GM12875 (cell line): ENCODE measurements around the gene DDX28.
A peak's percentile ranks its signal among the peaks of the same experiment; 100 is the strongest.
"Not testable (repeated sequence)": the region's sequence is repeated elsewhere in the genome, so short reads cannot be mapped to it uniquely, and the experiment has no call there.

ENCODE experiments used
- H3K4me3 ChIP-seq: one replicate; pipeline ENCODE4 v1.5.1; 2011; ENCODE audit warnings: low read depth, low read length, control low read depth
- CTCF ChIP-seq: IDR thresholded peaks from 2 replicates; pipeline ENCODE4 v1.5.1; 2011; ENCODE audit warnings: low read depth, mild to moderate bottlenecking, control low read depth, inconsistent platforms, low read length, moderate library complexity, borderline replicate concordance; ENCODE audit not compliant: insufficient read depth

The DDX28 gene

GRCh38 chr16:68037841-68038597 is 15.0 kb upstream of the DDX28 start:
- peak overlapping the region; percentile 36 for H3K4me3 ChIP-seq
- TF ChIP-seq CTCF: no peak

- no peak for TF ChIP-seq CTCF
- no peak overlapping the region for H3K4me3 ChIP-seq
Observed at GRCh38 chr16:68035227-68035626, 12.2 kb upstream of the DDX28 start.

- TF ChIP-seq CTCF: no peak
- no peak overlapping the region for H3K4me3 ChIP-seq
Observed at GRCh38 chr16:68033101-68033500, 10.1 kb upstream of the DDX28 start.

- no peak overlapping the region for H3K4me3 ChIP-seq
- TF ChIP-seq CTCF: no peak
Observed at GRCh38 chr16:68031951-68032350, 8.9 kb upstream of the DDX28 start.

GRCh38 chr16:68030108-68030507 is 7.1 kb upstream of the DDX28 start:
- H3K4me3 ChIP-seq: not testable (repeated sequence)

- no peak for TF ChIP-seq CTCF
- no peak overlapping the region for H3K4me3 ChIP-seq
Observed at GRCh38 chr16:68028996-68029395, 6.0 kb upstream of the DDX28 start.

- no peak for TF ChIP-seq CTCF
- peak overlapping the region; percentile 60 for H3K4me3 ChIP-seq
Observed at GRCh38 chr16:68022278-68022727, 729 bp downstream of the DDX28 start.

- no peak for TF ChIP-seq CTCF
- no peak overlapping the region for H3K4me3 ChIP-seq
Observed at GRCh38 chr16:68021490-68021889, 1.5 kb downstream of the DDX28 start.
